Esophagus muscularis mucosa (tissue), 3 donors: ENCODE measurements around the gene ADCY10.

Experiments used
- POLR2A ChIP-seq: fragments of 450-650 bp; IDR thresholded peaks from one replicate; pipeline ENCODE4 v1.6.1; 2017; ENCODE audit warnings: antibody characterized with exemption, moderate library complexity, mild to moderate bottlenecking, low read depth
- TF ChIP-seq, protein P1 (sequence below), 3 experiments: fragments of 200-600 bp in 2 of 3; fragments of 450-650 bp in 1 of 3; sonication (generic) in 2 of 3; IDR thresholded peaks; one replicate each; pipeline ENCODE4 v1.5.1; 2017 to 2019; ENCODE audit warnings: antibody characterized with exemption in 3 of 3, mild to moderate bottlenecking in 2 of 3, moderate library complexity in 1 of 3

DNA sequence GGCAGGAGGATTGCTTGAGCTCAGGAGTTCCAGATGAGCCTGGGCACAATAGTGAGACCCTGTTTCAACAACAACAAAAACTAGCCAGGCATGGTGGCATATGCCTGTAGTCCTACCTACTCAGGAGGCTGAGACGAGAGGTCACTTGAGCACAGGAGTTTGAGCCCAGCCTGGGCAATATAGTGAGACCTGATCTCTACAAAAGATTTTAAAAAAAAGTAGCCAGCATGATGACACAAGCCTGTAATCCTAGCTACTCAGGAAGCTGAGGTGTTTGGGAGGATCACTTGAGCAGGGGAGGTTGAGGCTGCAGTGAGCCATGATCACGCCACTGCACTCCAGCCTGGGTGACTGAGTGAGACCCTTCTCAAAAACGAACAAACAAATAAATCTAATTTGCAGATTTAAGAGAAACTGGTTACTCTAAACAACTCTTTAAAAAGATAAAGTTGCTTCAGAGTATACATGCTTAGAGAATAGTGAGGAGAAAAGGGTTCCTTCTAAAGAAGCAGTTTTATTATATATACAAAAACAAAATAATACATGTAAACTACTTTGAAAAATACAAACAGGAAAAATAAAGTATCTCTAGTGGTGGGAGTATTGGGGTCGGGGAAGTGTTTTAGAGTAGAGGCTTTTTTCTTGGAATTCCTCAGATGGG, 88.4 kb downstream of the ADCY10 start:
- TF ChIP-seq, protein P1, sequence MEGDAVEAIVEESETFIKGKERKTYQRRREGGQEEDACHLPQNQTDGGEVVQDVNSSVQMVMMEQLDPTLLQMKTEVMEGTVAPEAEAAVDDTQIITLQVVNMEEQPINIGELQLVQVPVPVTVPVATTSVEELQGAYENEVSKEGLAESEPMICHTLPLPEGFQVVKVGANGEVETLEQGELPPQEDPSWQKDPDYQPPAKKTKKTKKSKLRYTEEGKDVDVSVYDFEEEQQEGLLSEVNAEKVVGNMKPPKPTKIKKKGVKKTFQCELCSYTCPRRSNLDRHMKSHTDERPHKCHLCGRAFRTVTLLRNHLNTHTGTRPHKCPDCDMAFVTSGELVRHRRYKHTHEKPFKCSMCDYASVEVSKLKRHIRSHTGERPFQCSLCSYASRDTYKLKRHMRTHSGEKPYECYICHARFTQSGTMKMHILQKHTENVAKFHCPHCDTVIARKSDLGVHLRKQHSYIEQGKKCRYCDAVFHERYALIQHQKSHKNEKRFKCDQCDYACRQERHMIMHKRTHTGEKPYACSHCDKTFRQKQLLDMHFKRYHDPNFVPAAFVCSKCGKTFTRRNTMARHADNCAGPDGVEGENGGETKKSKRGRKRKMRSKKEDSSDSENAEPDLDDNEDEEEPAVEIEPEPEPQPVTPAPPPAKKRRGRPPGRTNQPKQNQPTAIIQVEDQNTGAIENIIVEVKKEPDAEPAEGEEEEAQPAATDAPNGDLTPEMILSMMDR (IDR thresholded peaks at IDR 0.05), result no peak
- TF ChIP-seq POLR2A, result no peak
